ENCODE results near the gene GPR18. TPM values are rescaled to one million over a fixed set of nuclear protein-coding genes. Genes with fewer than 3 reads are reported as not detected.

GPR18 gene, protein sequence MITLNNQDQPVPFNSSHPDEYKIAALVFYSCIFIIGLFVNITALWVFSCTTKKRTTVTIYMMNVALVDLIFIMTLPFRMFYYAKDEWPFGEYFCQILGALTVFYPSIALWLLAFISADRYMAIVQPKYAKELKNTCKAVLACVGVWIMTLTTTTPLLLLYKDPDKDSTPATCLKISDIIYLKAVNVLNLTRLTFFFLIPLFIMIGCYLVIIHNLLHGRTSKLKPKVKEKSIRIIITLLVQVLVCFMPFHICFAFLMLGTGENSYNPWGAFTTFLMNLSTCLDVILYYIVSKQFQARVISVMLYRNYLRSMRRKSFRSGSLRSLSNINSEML
- under 1 TPM; 0.35 to 0.60 (median 0.46) TPM for total RNA-seq
- long read RNA-seq, donor 1 = 0 reads
- long read RNA-seq, donor 2 = 0 reads

GRCh38 chr13:99258210-99258860 is at the start of gene GPR18:
Gene GPR18 (minus strand): TSS chr13:99258379. CDS start chr13:99255872, 2,507 bp downstream.
- H3K36me3 ChIP-seq (ENCODE audit: low read depth) = no peaks in the 10 kb centered on the region
- TF ChIP-seq, protein P1, sequence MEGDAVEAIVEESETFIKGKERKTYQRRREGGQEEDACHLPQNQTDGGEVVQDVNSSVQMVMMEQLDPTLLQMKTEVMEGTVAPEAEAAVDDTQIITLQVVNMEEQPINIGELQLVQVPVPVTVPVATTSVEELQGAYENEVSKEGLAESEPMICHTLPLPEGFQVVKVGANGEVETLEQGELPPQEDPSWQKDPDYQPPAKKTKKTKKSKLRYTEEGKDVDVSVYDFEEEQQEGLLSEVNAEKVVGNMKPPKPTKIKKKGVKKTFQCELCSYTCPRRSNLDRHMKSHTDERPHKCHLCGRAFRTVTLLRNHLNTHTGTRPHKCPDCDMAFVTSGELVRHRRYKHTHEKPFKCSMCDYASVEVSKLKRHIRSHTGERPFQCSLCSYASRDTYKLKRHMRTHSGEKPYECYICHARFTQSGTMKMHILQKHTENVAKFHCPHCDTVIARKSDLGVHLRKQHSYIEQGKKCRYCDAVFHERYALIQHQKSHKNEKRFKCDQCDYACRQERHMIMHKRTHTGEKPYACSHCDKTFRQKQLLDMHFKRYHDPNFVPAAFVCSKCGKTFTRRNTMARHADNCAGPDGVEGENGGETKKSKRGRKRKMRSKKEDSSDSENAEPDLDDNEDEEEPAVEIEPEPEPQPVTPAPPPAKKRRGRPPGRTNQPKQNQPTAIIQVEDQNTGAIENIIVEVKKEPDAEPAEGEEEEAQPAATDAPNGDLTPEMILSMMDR (IDR thresholded peaks at IDR 0.05) = no peak
- peak; percentile 78 for ATAC-seq
- intact Hi-C loops (cut with DNase I, micrococcal nuclease) = no loop called here
- H3K9me3 ChIP-seq = no peaks in the 10 kb centered on the region
- H3K4me1 ChIP-seq (ENCODE audit: low read depth) = no peaks in the 10 kb centered on the region
- no peak within 1 kb of the TSS for H3K4me3 ChIP-seq
- DNase-seq = no peak

DNA sequence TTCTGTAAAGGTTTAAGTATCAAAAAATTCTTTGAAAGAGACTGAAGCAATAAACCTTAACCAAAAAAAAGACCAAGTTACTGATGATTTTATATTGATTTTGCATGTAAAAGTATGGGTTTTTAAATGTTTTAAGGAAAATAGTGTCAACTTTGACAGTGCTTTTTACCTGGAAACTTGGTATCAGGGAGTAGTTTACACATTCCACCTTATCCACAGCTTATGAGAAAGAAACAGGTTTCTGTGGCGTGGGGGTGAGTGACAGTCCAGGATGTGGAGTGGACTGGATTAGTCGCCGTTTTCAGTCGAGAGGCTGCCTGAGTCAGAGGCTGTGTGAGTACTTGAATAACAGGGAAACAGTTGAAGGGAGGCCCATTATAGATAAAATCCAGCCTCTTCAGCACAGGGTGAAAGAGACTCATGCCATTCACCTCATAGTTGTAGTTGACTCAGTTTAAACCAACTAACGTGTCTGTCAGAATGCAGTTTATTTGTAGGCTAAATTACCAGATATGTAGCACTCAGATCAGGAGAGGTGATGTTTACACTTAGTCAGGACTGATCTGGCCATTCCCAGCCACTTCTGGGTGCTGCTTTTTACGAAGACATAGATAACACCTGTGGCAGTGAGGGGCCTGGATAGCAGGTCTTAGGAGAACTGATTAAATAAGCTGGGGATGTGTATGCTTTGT is 49.6 kb upstream of the GPR18 start:
- Histone ChIP-seq H3K9me3 (no peaks in the 10 kb centered on the region), H3K4me1 (ENCODE audit: low read depth) (peaks cover 5% of the 10 kb centered on the region), H3K4me3 (no peak overlapping the region), H3K36me3 (ENCODE audit: low read depth) (no peaks in the 10 kb centered on the region)
- intact Hi-C loops (cut with DNase I, micrococcal nuclease) = no loop called here
- DNase-seq = no peak
- ATAC-seq = peak; percentile 52
- TF ChIP-seq, protein P1 (IDR thresholded peaks at IDR 0.05) = no peak

DNA sequence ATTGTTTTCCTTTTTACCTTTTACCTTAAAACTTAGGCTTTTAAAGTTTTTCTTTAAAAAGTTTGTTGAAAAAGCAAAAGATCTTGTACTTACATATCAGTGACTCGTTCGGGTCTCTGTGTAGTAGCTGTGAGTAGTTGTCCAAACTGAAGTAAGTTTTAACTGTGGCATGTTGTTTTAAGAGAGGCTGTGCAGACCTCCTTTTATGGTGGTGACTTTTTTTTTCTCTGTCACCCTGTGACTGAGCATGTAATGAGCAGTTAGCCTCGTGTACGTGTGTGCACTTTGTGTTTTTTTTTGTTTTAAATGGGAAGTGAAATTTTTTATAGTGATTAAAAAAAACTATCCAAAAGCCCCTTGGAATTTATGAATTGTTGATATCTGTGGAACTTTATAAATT is 49.1 kb upstream of the GPR18 start, which contains the start of gene GPR183:
Gene GPR183, minus strand, starts transcription at position 153 of the 400 bp plus-strand sequence. CDS start 11,254 bp downstream, outside the sequence.
- ATAC-seq = peak; percentile 75
- intact Hi-C loops (cut with DNase I, micrococcal nuclease) = no loop called here
- DNase-seq = no peak
- H3K4me1 ChIP-seq (ENCODE audit: low read depth) = peaks cover 5% of the 10 kb centered on the region
- TF ChIP-seq, protein P1 (IDR thresholded peaks at IDR 0.05) = no peak
- H3K36me3 ChIP-seq (ENCODE audit: low read depth) = no peaks in the 10 kb centered on the region
- H3K9me3 ChIP-seq = no peaks in the 10 kb centered on the region
- H3K4me3 ChIP-seq = no peak within 1 kb of the TSS

DNA sequence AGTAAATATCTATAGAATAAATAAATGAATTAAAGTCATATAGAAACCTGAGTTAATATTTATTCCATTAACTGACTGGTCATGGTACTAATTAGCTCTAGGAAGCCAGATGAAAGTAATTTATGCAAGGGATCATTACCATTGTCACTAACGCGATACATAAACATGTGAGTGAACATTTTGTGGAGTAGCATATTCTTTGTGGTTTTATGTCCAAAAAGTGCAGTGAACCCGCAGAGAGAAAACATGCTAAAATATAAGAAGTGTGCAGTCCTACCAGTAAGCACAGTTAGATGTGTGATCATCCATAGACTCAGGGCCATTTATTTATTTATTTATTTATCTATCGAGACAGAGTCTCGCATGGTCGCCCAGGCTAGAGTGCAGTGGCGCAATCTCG is 47.4 kb upstream of the GPR18 start:
- TF ChIP-seq, protein P1 (IDR thresholded peaks at IDR 0.05) = no peak
- intact Hi-C loops (cut with DNase I, micrococcal nuclease) = no loop called here

DNA sequence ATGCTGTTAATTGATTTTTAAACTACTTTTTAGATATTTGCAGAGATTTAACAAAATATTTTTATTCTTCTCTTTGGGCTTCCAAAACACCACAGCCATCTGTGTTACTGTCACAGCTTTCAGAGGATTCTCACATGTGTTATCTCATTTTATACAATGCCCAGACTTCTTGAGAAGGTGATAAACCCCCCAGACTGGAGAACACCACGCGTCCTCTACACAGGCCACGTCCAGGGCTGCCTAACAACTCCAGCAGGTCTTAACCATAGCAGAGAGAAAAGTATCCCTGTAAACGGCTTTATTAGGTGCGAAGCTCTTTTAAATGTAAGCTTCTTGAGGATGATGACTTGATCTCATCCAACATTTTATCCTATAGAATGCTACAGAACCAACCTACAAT is 47.0 kb upstream of the GPR18 start:
- ATAC-seq = no peak
- TF ChIP-seq, protein P1 (IDR thresholded peaks at IDR 0.05) = no peak
- Histone ChIP-seq H3K36me3 (ENCODE audit: low read depth) (no peaks in the 10 kb centered on the region), H3K9me3 (no peaks in the 10 kb centered on the region), H3K4me3 (no peak overlapping the region), H3K4me1 (ENCODE audit: low read depth) (peaks cover 5% of the 10 kb centered on the region)
- DNase-seq = no peak
- intact Hi-C loops (cut with DNase I, micrococcal nuclease) = no loop called here

More for the DNA sequence above, 47.4 kb upstream of the GPR18 start:
- H3K4me3 ChIP-seq = no peak overlapping the region
- no peak for ATAC-seq
- DNase-seq = no peak
- no peaks in the 10 kb centered on the region for H3K36me3 ChIP-seq (ENCODE audit: low read depth)
- no peaks in the 10 kb centered on the region for H3K9me3 ChIP-seq
- peaks cover 5% of the 10 kb centered on the region for H3K4me1 ChIP-seq (ENCODE audit: low read depth)
